SK-N-SH treated with all-trans-retinoic acid at 6 μM for 48 hours (cell line): ENCODE results near the gene SIRPA.
"Not testable (repeated sequence)": the region's sequence is repeated elsewhere in the genome, so short reads cannot be mapped to it uniquely, and the experiment has no call there.

Experiments
- ATAC-seq: fragments of 200-7000 bp; cut with Tn5 transposase; 3 replicates; pipeline ENCODE4 v1.9.1; 2020; ENCODE audit warnings: mild to moderate bottlenecking, moderate library complexity
- ARNTL ChIP-seq: fragments of 450-650 bp; formaldehyde crosslinking; IDR thresholded peaks from 2 replicates; pipeline ENCODE4 v1.5.0; 2020; ENCODE audit warnings: low read depth, mild to moderate bottlenecking, moderate library complexity, borderline replicate concordance
- BACH2 ChIP-seq: fragments of 250-450 bp; sonication (Bioruptor Pico); IDR thresholded peaks from 2 replicates; pipeline ENCODE4 v1.9.0; 2021; ENCODE audit warnings: mild to moderate bottlenecking, borderline replicate concordance
- ESRRG ChIP-seq: fragments of 250-450 bp; sonication (Bioruptor Pico); IDR thresholded peaks from 2 replicates; pipeline ENCODE4 v1.6.1; 2021; ENCODE audit warnings: mild to moderate bottlenecking
- GLIS3 ChIP-seq: fragments of 250-450 bp; sonication (Bioruptor Pico); IDR thresholded peaks from 2 replicates; pipeline ENCODE4 v1.5.0; 2020; ENCODE audit warnings: mild to moderate bottlenecking, moderate library complexity
- ISL1 ChIP-seq: fragments of 250-450 bp; sonication (Bioruptor Pico); IDR thresholded peaks from 2 replicates; pipeline ENCODE4 v2.1.2; 2022; ENCODE audit warnings: mild to moderate bottlenecking, moderate library complexity
- OSR1 ChIP-seq: fragments of 250-450 bp; sonication (Bioruptor Pico); IDR thresholded peaks from 2 replicates; pipeline ENCODE4 v1.8.0; 2022; ENCODE audit warnings: moderate library complexity, mild to moderate bottlenecking, inconsistent platforms
- POU6F1 ChIP-seq: fragments of 250-450 bp; sonication (Bioruptor Pico); IDR thresholded peaks from 2 replicates; pipeline ENCODE4 v1.8.0; 2021; ENCODE audit warnings: low read depth, mild to moderate bottlenecking, moderate library complexity, borderline replicate concordance
- PPARA ChIP-seq: fragments of 250-450 bp; sonication (Bioruptor Pico); IDR thresholded peaks from 2 replicates; pipeline ENCODE4 v1.5.0; 2020; ENCODE audit warnings: mild to moderate bottlenecking, borderline replicate concordance
- RARB ChIP-seq: fragments of 250-450 bp; sonication (Bioruptor Pico); IDR thresholded peaks from 2 replicates; pipeline ENCODE4 v1.8.0; 2021; ENCODE audit warnings: mild to moderate bottlenecking, moderate library complexity
- SNAI2 ChIP-seq: fragments of 250-450 bp; sonication (Bioruptor Pico); IDR thresholded peaks from 2 replicates; pipeline ENCODE4 v1.5.0; 2020; ENCODE audit warnings: mild to moderate bottlenecking, moderate library complexity
- TCF4 ChIP-seq: fragments of 250-450 bp; sonication (Bioruptor Pico); IDR thresholded peaks from 2 replicates; pipeline ENCODE4 v1.8.0; 2021; ENCODE audit warnings: mild to moderate bottlenecking, moderate library complexity, borderline replicate concordance
- TOX ChIP-seq: fragments of 250-450 bp; sonication (Bioruptor Pico); IDR thresholded peaks from 2 replicates; pipeline ENCODE4 v1.8.0; 2021; ENCODE audit warnings: mild to moderate bottlenecking, moderate library complexity, borderline replicate concordance
- TSHZ2 ChIP-seq: fragments of 250-450 bp; sonication (Bioruptor Pico); IDR thresholded peaks from 2 replicates; pipeline ENCODE4 v1.5.0; 2020; ENCODE audit warnings: mild to moderate bottlenecking, moderate library complexity
- ZC3H10 ChIP-seq: fragments of 250-450 bp; sonication (Bioruptor Pico); IDR thresholded peaks from 2 replicates; pipeline ENCODE4 v1.5.1; 2021; ENCODE audit warnings: mild to moderate bottlenecking, moderate library complexity
- ZFP3 ChIP-seq: fragments of 250-450 bp; sonication (Bioruptor Pico); IDR thresholded peaks from 2 replicates; pipeline ENCODE4 v1.5.0; 2020; ENCODE audit warnings: mild to moderate bottlenecking, moderate library complexity
- ZFP30 ChIP-seq: fragments of 450-650 bp; formaldehyde crosslinking; IDR thresholded peaks from 2 replicates; pipeline ENCODE4 v1.5.0; 2022; ENCODE audit warnings: mild to moderate bottlenecking, moderate library complexity
- ZNF565 ChIP-seq: fragments of 450-650 bp; formaldehyde crosslinking; conservative IDR thresholded peaks from 2 replicates; pipeline ENCODE4 v1.5.0; 2020; ENCODE audit warnings: low read depth, mild to moderate bottlenecking, moderate library complexity
- ZNF70 ChIP-seq: fragments of 450-650 bp; formaldehyde crosslinking; IDR thresholded peaks from 2 replicates; pipeline ENCODE4 v1.5.0; 2020; ENCODE audit warnings: mild to moderate bottlenecking, moderate library complexity
- ZNF8 ChIP-seq: fragments of 450-650 bp; formaldehyde crosslinking; IDR thresholded peaks from 2 replicates; pipeline ENCODE4 v1.5.0; 2020; ENCODE audit warnings: mild to moderate bottlenecking, moderate library complexity
- TF ChIP-seq, protein P1 (sequence below): fragments of 250-450 bp; sonication (Bioruptor Pico); IDR thresholded peaks from 2 replicates; pipeline ENCODE4 v1.8.0; 2020; ENCODE audit warnings: mild to moderate bottlenecking, moderate library complexity, borderline replicate concordance
- TF ChIP-seq, protein P2 (sequence below): fragments of 250-450 bp; sonication (Bioruptor Pico); IDR thresholded peaks from 2 replicates; pipeline ENCODE4 v1.5.1; 2021; ENCODE audit warnings: mild to moderate bottlenecking, moderate library complexity
- TF ChIP-seq, protein P3 (sequence below): fragments of 250-450 bp; sonication (Bioruptor Pico); IDR thresholded peaks from 2 replicates; pipeline ENCODE4 v1.5.1; 2020; ENCODE audit warnings: low read depth, mild to moderate bottlenecking, moderate library complexity

Gene SIRPA

GRCh38 chr20:1912053-1912452 is 16.8 kb downstream of the SIRPA start:
- TF ChIP-seq ARNTL (CRISPR knock-in tag) (no peak), TOX (CRISPR knock-in tag) (no peak), ZC3H10 (CRISPR knock-in tag) (no peak), OSR1 (no peak), ZNF8 (CRISPR knock-in tag) (no peak), GLIS3 (CRISPR knock-in tag) (no peak), ZNF70 (CRISPR knock-in tag) (no peak), BACH2 (CRISPR knock-in tag) (no peak), PPARA (CRISPR knock-in tag) (no peak), ZFP30 (CRISPR knock-in tag) (no peak), ZNF565 (CRISPR knock-in tag) (no peak)
- TF ChIP-seq, protein P1, sequence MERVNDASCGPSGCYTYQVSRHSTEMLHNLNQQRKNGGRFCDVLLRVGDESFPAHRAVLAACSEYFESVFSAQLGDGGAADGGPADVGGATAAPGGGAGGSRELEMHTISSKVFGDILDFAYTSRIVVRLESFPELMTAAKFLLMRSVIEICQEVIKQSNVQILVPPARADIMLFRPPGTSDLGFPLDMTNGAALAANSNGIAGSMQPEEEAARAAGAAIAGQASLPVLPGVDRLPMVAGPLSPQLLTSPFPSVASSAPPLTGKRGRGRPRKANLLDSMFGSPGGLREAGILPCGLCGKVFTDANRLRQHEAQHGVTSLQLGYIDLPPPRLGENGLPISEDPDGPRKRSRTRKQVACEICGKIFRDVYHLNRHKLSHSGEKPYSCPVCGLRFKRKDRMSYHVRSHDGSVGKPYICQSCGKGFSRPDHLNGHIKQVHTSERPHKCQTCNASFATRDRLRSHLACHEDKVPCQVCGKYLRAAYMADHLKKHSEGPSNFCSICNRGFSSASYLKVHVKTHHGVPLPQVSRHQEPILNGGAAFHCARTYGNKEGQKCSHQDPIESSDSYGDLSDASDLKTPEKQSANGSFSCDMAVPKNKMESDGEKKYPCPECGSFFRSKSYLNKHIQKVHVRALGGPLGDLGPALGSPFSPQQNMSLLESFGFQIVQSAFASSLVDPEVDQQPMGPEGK (CRISPR knock-in tag), result no peak
- TF ChIP-seq, protein P2, sequence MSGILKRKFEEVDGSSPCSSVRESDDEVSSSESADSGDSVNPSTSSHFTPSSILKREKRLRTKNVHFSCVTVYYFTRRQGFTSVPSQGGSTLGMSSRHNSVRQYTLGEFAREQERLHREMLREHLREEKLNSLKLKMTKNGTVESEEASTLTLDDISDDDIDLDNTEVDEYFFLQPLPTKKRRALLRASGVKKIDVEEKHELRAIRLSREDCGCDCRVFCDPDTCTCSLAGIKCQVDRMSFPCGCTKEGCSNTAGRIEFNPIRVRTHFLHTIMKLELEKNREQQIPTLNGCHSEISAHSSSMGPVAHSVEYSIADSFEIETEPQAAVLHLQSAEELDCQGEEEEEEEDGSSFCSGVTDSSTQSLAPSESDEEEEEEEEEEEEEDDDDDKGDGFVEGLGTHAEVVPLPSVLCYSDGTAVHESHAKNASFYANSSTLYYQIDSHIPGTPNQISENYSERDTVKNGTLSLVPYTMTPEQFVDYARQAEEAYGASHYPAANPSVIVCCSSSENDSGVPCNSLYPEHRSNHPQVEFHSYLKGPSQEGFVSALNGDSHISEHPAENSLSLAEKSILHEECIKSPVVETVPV (CRISPR knock-in tag), result no peak
- ATAC-seq, result no peak

DNA sequence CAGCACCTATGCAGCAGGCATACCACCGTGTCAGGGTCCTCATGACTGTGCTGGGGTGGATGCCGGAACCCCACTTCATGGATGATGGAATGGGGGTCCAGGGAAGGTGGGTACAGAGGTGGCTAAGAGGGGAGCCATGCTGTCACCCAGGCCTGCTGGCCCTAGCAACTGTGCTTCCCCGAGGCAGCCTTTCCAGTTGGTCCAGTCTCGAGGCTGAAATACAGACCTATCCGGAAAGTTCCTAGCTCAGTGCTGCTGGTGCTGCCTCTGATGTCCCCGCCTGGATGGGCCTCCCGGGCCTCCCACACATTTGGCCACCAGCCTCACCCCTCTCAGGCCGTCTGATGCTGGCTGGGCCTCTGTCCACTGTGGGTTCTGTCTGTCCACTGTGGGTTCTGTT is 17.4 kb downstream of the SIRPA start:
- no peak for ATAC-seq
- TF ChIP-seq PPARA (CRISPR knock-in tag) (no peak), ARNTL (CRISPR knock-in tag) (no peak), TOX (CRISPR knock-in tag) (no peak)
- TF ChIP-seq, protein P1 (CRISPR knock-in tag), result no peak
- TF ChIP-seq, all 23 proteins: peak for 0

GRCh38 chr20:1915233-1915632 is 20.0 kb downstream of the SIRPA start:
- ATAC-seq, result not testable (repeated sequence)

GRCh38 chr20:1915725-1916124 is 20.5 kb downstream of the SIRPA start:
- ATAC-seq, result no peak
- TF ChIP-seq BACH2 (CRISPR knock-in tag), result no peak
- no peak for TF ChIP-seq TSHZ2 (CRISPR knock-in tag)
- no peak for TF ChIP-seq GLIS3 (CRISPR knock-in tag)
- TF ChIP-seq ZC3H10 (CRISPR knock-in tag), result no peak
- no peak for TF ChIP-seq SNAI2 (CRISPR knock-in tag)
- no peak for TF ChIP-seq ISL1 (CRISPR knock-in tag)
- no peak for TF ChIP-seq ESRRG
- TF ChIP-seq POU6F1 (CRISPR knock-in tag), result no peak
- TF ChIP-seq, protein P3, sequence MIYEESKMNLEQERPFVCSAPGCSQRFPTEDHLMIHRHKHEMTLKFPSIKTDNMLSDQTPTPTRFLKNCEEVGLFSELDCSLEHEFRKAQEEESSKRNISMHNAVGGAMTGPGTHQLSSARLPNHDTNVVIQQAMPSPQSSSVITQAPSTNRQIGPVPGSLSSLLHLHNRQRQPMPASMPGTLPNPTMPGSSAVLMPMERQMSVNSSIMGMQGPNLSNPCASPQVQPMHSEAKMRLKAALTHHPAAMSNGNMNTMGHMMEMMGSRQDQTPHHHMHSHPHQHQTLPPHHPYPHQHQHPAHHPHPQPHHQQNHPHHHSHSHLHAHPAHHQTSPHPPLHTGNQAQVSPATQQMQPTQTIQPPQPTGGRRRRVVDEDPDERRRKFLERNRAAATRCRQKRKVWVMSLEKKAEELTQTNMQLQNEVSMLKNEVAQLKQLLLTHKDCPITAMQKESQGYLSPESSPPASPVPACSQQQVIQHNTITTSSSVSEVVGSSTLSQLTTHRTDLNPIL (CRISPR knock-in tag), result no peak
- TF ChIP-seq OSR1, result no peak
- no peak for TF ChIP-seq RARB
- TF ChIP-seq TCF4, result no peak
- TF ChIP-seq, protein P1 (CRISPR knock-in tag), result no peak
- no peak for TF ChIP-seq ZNF565 (CRISPR knock-in tag)
- no peak for TF ChIP-seq ZFP3 (CRISPR knock-in tag)
